Measurements from ENCODE around the gene IL16. TPM values are rescaled to one million over a fixed set of nuclear protein-coding genes. Genes with fewer than 3 reads are reported as not detected.

Gene IL16
- total RNA-seq, 2 experiments from 2014 or later: 76.0 to 81.3 TPM

GRCh38 chr15:81304226-81304625, 107.5 kb downstream of the IL16 start:
- intact Hi-C loops (cut with micrococcal nuclease; ENCODE audit: unreplicated experiment): no loop called here
- Histone ChIP-seq H4K20me1 (ENCODE audit: insufficient read depth, low read length) (peaks cover 26% of the 10 kb centered on the region; the same call in 1 of the 2 replicates), H2AFZ (ENCODE audit: low read length) (no peak overlapping the region), H3K9me2 (ENCODE audit: insufficient read depth, low read length) (no peaks in the 10 kb centered on the region), H3K4me3 (ENCODE audit: low read depth, low read length, poor library complexity, severe bottlenecking) (peak overlapping the region; percentile 8), H3K27ac (ENCODE audit: low read depth, low read length, poor library complexity, severe bottlenecking) (peak overlapping the region; percentile 98), H3K9me3 (ENCODE audit: low read length) (no peaks in the 10 kb centered on the region), H3K36me3 (ENCODE audit: insufficient read depth, low read length) (peaks cover 100% of the 10 kb centered on the region), H3K4me2 (ENCODE audit: low read length) (peak overlapping the region; percentile 91), H3K4me1 (ENCODE audit: insufficient read depth, low read length, poor library complexity, severe bottlenecking) (peaks cover 51% of the 10 kb centered on the region), H3K79me2 (ENCODE audit: insufficient read depth, low read depth, low read length) (peaks cover 64% of the 10 kb centered on the region)
- ChIA-PET POLR2A (interaction anchor here (0.8 to 1.7 kb wide), 3 partner anchors 10 to 24 kb away, joined by 3 to 6 read pairs (median 3); no protein-coding TSS in a partner anchor), CTCF (ENCODE audit: unreplicated experiment) (interaction anchor here (1.6 kb wide), 1 partner anchor 13 kb away, joined by 5 read pairs; no protein-coding TSS in a partner anchor)
- no TSS peak for BruUV-seq (replicated peaks)
- DNase-seq (ENCODE audit: low spot score): no peak
- TF ChIP-seq CTCF (conservative IDR thresholded peaks at IDR 0.05; ENCODE audit: low read length) (no peak), EZH2phosphoT487 (IDR thresholded peaks at IDR 0.05; ENCODE audit: borderline replicate concordance, low read depth, low read length) (no peak)

GRCh38 chr15:81308260-81308659, 111.6 kb downstream of the IL16 start:
- ChIA-PET CTCF (ENCODE audit: unreplicated experiment) (interaction anchor here (0.8 to 1.7 kb wide), 4 partner anchors 8 to 16 kb away, joined by 3 to 5 read pairs (median 3); partner anchors contain the start of gene STARD5), POLR2A (interaction anchor here (1.2 kb wide), 2 partner anchors 10 to 24 kb away, joined by 3 to 6 read pairs; no protein-coding TSS in a partner anchor)
- H3K27ac ChIP-seq (ENCODE audit: low read depth, low read length, poor library complexity, severe bottlenecking): no peak overlapping the region
- peaks cover 97% of the 10 kb centered on the region for H3K36me3 ChIP-seq (ENCODE audit: insufficient read depth, low read length)
- BruUV-seq (replicated peaks): no TSS peak
- TF ChIP-seq CTCF (conservative IDR thresholded peaks at IDR 0.05; ENCODE audit: low read length) (no peak), EZH2phosphoT487 (IDR thresholded peaks at IDR 0.05; ENCODE audit: borderline replicate concordance, low read depth, low read length) (no peak)
- DNase-seq (ENCODE audit: low spot score): no peak
- no peaks in the 10 kb centered on the region for H3K9me3 ChIP-seq (ENCODE audit: low read length)
- peaks cover 24% of the 10 kb centered on the region; the same call in 1 of the 2 replicates for H3K79me2 ChIP-seq (ENCODE audit: insufficient read depth, low read depth, low read length)
- H2AFZ ChIP-seq (ENCODE audit: low read length): no peak overlapping the region
- peaks cover 41% of the 10 kb centered on the region for H3K4me1 ChIP-seq (ENCODE audit: insufficient read depth, low read length, poor library complexity, severe bottlenecking)
- H4K20me1 ChIP-seq (ENCODE audit: insufficient read depth, low read length): peaks cover 6% of the 10 kb centered on the region; the same call in 1 of the 2 replicates
- H3K4me3 ChIP-seq (ENCODE audit: low read depth, low read length, poor library complexity, severe bottlenecking): no peak overlapping the region
- intact Hi-C loops (cut with micrococcal nuclease; ENCODE audit: unreplicated experiment): no loop called here
- H3K9me2 ChIP-seq (ENCODE audit: insufficient read depth, low read length): no peaks in the 10 kb centered on the region
- no peak overlapping the region for H3K4me2 ChIP-seq (ENCODE audit: low read length)

Measured in OCI-LY7 (cell line).